Measurements from ENCODE around the gene WIPI1.

The WIPI1 gene

GRCh38 chr17:68403122-68403521 lies 54.2 kb downstream of the WIPI1 start:
- Histone ChIP-seq H3K27ac (no peak overlapping the region), H3K9ac (ENCODE audit: insufficient read length) (no peak overlapping the region)
- no peak for TF ChIP-seq EZH2 (IDR thresholded peaks at IDR 0.05)
- TF ChIP-seq FOXP2 (optimal IDR thresholded peaks at IDR 0.05; ENCODE audit: control extremely low read depth, extremely low read length, insufficient read depth): no peak
- TF ChIP-seq POLR2AphosphoS5 (IDR thresholded peaks at IDR 0.05; ENCODE audit: borderline replicate concordance, low read depth, low read length): no peak

GRCh38 chr17:68401288-68401687 lies 56.0 kb downstream of the WIPI1 start:
- H3K4me3 ChIP-seq: no peak overlapping the region
- no peaks in the 10 kb centered on the region for H3K9me3 ChIP-seq (ENCODE audit: low read depth, low read length)
- no peaks in the 10 kb centered on the region for H3K36me3 ChIP-seq (ENCODE audit: insufficient read depth, low read length)
- TF ChIP-seq POLR2AphosphoS5 (IDR thresholded peaks at IDR 0.05; ENCODE audit: borderline replicate concordance, low read depth, low read length) (no peak), FOXP2 (optimal IDR thresholded peaks at IDR 0.05; ENCODE audit: control extremely low read depth, extremely low read length, insufficient read depth) (no peak), EZH2 (IDR thresholded peaks at IDR 0.05) (no peak)
- no peak overlapping the region for H3K9ac ChIP-seq (ENCODE audit: insufficient read length)
- no peak for DNase-seq (ENCODE audit: low read depth, low spot score)
- H3K27ac ChIP-seq: no peak overlapping the region

More at GRCh38 chr17:68403122-68403521, 54.2 kb downstream of the WIPI1 start:
- Histone ChIP-seq H3K9me3 (ENCODE audit: low read depth, low read length) (no peaks in the 10 kb centered on the region), H3K4me3 (no peak overlapping the region), H3K36me3 (ENCODE audit: insufficient read depth, low read length) (no peaks in the 10 kb centered on the region)
- DNase-seq (ENCODE audit: low read depth, low spot score): no peak

DNA sequence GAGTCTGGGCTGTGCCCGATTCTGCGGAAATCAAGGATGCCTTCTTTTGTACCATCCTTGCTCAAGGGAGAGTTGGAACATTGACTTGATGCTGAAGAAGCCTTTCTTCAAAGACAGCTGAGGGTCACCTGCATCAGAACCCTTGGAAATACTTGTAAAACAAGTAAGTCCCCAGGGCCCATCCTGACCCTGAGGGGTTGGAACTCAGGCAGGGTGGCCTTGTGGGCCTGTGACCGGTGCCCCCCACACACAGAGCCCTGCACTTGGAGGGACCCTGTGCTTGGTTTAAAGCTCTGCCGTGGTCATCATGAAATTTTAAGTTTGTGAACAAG lies 56.9 kb downstream of the WIPI1 start:
- no peak overlapping the region for H3K9ac ChIP-seq (ENCODE audit: insufficient read length)
- no peak overlapping the region for H3K4me3 ChIP-seq
- no peak overlapping the region for H3K27ac ChIP-seq
- no peaks in the 10 kb centered on the region for H3K36me3 ChIP-seq (ENCODE audit: insufficient read depth, low read length)
- no peak for TF ChIP-seq FOXP2 (optimal IDR thresholded peaks at IDR 0.05; ENCODE audit: control extremely low read depth, extremely low read length, insufficient read depth)
- TF ChIP-seq POLR2AphosphoS5 (IDR thresholded peaks at IDR 0.05; ENCODE audit: borderline replicate concordance, low read depth, low read length): no peak
- TF ChIP-seq EZH2 (IDR thresholded peaks at IDR 0.05): no peak
- DNase-seq (ENCODE audit: low read depth, low spot score): no peak
- no peaks in the 10 kb centered on the region for H3K9me3 ChIP-seq (ENCODE audit: low read depth, low read length)

DNA sequence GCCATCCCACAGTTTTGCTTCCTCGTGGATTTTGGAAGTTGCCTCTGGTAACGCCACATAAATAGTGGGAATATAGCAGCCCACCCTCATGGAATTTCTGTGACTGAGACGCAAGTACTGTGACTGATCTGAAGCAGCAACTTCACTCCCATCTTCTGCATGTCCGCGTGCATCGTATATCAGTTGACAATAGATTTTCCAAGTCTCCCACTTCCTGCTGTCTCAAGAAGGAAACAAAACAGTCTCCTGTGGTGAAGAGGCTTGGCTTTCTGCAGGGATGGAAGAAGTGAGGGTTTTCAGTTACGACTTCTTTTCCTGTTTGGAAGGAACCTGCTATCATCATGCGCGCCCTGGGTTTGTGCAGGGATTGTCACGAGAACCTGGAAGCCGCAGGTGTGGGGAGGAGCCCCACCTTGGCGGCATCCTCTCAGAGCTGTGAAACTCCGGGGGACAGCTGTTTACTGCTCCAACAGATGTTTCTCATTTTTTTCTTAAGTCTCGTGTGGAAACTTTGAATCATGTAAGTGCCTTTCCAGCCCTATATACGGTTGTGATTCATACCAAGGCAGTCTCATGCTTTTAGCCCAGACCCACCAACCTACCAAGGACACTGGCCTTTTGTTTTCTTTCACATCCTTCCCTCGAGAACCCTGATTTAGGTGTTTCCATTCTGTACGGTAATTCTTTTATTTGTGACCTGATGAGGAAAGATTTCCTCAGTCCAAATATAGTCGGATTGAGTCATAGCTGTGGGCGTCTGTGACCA lies 57.5 kb downstream of the WIPI1 start:
- TF ChIP-seq FOXP2 (optimal IDR thresholded peaks at IDR 0.05; ENCODE audit: control extremely low read depth, extremely low read length, insufficient read depth): no peak
- TF ChIP-seq EZH2 (IDR thresholded peaks at IDR 0.05): no peak
- no peak for TF ChIP-seq POLR2AphosphoS5 (IDR thresholded peaks at IDR 0.05; ENCODE audit: borderline replicate concordance, low read depth, low read length)
- no peak for DNase-seq (ENCODE audit: low read depth, low spot score)
- no peaks in the 10 kb centered on the region for H3K9me3 ChIP-seq (ENCODE audit: low read depth, low read length)
- no peak overlapping the region for H3K27ac ChIP-seq
- H3K9ac ChIP-seq (ENCODE audit: insufficient read length): no peak overlapping the region
- H3K36me3 ChIP-seq (ENCODE audit: insufficient read depth, low read length): no peaks in the 10 kb centered on the region
- peak overlapping the region; percentile 53 for H3K4me3 ChIP-seq

DNA sequence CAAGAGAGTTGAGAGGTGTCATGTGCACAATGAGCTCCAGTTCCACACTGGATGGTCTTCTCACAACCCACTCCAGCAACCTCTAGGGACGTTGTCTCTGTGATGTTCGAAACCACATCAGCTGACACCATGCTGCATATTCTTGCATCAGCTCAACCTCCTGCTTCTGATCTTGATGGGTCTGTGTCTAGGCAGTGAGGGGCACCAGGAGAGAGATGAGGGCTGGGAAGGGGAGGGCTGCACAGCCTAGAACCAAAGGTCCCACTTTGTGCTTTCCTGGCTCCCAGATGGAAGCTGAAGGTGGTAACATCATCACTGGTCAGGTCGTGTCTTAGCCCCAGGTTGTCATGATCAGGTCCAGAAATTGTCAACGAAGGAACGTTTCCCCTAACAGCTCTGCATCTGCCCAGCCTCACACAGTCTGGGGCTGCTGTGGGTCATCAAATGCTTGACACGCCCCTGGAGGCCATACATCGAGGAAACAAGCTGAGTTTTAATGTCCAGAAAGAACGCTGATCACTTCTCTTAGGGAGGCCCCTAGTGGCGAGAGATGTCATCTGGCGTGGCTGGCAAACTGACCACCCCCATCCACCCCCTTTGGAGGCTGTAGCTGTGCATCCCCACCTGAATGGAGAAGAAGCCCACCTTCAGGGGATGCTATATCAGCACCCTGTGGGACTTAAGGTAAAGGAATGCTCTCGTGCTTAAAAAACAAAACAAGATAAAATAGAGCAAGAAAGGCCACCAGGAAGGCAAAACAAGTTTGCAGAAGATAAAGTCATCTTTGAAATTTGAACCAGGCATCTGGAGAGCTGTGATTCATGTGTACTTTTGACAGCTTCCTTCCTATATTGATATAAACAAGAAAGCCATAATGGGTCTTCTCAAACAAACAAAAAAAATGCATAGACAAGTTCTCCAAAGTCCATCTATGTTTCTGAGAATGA lies 58.3 kb downstream of the WIPI1 start:
- Histone ChIP-seq H3K9ac (ENCODE audit: insufficient read length) (no peak overlapping the region), H3K36me3 (ENCODE audit: insufficient read depth, low read length) (no peaks in the 10 kb centered on the region), H3K4me3 (peak overlapping the region; percentile 53), H3K9me3 (ENCODE audit: low read depth, low read length) (no peaks in the 10 kb centered on the region), H3K27ac (no peak overlapping the region)
- DNase-seq (ENCODE audit: low read depth, low spot score): no peak
- TF ChIP-seq FOXP2 (optimal IDR thresholded peaks at IDR 0.05; ENCODE audit: control extremely low read depth, extremely low read length, insufficient read depth) (no peak), EZH2 (IDR thresholded peaks at IDR 0.05) (no peak), POLR2AphosphoS5 (IDR thresholded peaks at IDR 0.05; ENCODE audit: borderline replicate concordance, low read depth, low read length) (no peak)

GRCh38 chr17:68397108-68397536 lies 60.2 kb downstream of the WIPI1 start:
- Histone ChIP-seq H3K27ac (no peak overlapping the region), H3K36me3 (ENCODE audit: insufficient read depth, low read length) (no peaks in the 10 kb centered on the region), H3K9me3 (ENCODE audit: low read depth, low read length) (no peaks in the 10 kb centered on the region), H3K4me3 (no peak overlapping the region), H3K9ac (ENCODE audit: insufficient read length) (no peak overlapping the region)
- TF ChIP-seq EZH2 (IDR thresholded peaks at IDR 0.05) (no peak), FOXP2 (optimal IDR thresholded peaks at IDR 0.05; ENCODE audit: control extremely low read depth, extremely low read length, insufficient read depth) (no peak), POLR2AphosphoS5 (IDR thresholded peaks at IDR 0.05; ENCODE audit: borderline replicate concordance, low read depth, low read length) (no peak)
- no peak for DNase-seq (ENCODE audit: low read depth, low spot score)

GRCh38 chr17:68396226-68397107 lies 60.8 kb downstream of the WIPI1 start:
- no peak overlapping the region for H3K9ac ChIP-seq (ENCODE audit: insufficient read length)
- H3K4me3 ChIP-seq: no peak overlapping the region
- no peak overlapping the region for H3K27ac ChIP-seq
- no peaks in the 10 kb centered on the region for H3K36me3 ChIP-seq (ENCODE audit: insufficient read depth, low read length)
- no peak for DNase-seq (ENCODE audit: low read depth, low spot score)
- H3K9me3 ChIP-seq (ENCODE audit: low read depth, low read length): no peaks in the 10 kb centered on the region
- no peak for TF ChIP-seq FOXP2 (optimal IDR thresholded peaks at IDR 0.05; ENCODE audit: control extremely low read depth, extremely low read length, insufficient read depth)
- TF ChIP-seq POLR2AphosphoS5 (IDR thresholded peaks at IDR 0.05; ENCODE audit: borderline replicate concordance, low read depth, low read length): no peak
- TF ChIP-seq EZH2 (IDR thresholded peaks at IDR 0.05): no peak

Data from SK-N-MC (cell line).